ENCODE data around the gene DSCAM.
A peak's percentile ranks its signal among the peaks of the same experiment; 100 is the strongest.

- TF ChIP-seq EZH2 (IDR thresholded peaks at IDR 0.05) (no peak), EZH2phosphoT487 (IDR thresholded peaks at IDR 0.05) (no peak)
- TF ChIP-seq, protein P1, sequence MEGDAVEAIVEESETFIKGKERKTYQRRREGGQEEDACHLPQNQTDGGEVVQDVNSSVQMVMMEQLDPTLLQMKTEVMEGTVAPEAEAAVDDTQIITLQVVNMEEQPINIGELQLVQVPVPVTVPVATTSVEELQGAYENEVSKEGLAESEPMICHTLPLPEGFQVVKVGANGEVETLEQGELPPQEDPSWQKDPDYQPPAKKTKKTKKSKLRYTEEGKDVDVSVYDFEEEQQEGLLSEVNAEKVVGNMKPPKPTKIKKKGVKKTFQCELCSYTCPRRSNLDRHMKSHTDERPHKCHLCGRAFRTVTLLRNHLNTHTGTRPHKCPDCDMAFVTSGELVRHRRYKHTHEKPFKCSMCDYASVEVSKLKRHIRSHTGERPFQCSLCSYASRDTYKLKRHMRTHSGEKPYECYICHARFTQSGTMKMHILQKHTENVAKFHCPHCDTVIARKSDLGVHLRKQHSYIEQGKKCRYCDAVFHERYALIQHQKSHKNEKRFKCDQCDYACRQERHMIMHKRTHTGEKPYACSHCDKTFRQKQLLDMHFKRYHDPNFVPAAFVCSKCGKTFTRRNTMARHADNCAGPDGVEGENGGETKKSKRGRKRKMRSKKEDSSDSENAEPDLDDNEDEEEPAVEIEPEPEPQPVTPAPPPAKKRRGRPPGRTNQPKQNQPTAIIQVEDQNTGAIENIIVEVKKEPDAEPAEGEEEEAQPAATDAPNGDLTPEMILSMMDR (IDR thresholded peaks at IDR 0.05), result peak; percentile 24
Observed at GRCh38 chr21:40852563-40852962, 5.6 kb upstream of the DSCAM start.
